SJSA1 (cell line): ENCODE results near the gene ZNF804A. TPM values are rescaled to one million over a fixed set of nuclear protein-coding genes. Genes with fewer than 3 reads are reported as not detected.

Experiments used
- DNase-seq, 2 experiments: peaks; one replicate each; pipeline ENCODE4 v3.0.0-alpha.2; 2015 to 2020; ENCODE audit warnings: low spot score in 2 of 2, low read depth in 1 of 2
- H3K27ac ChIP-seq: fragments of 250-450 bp; sonication (Bioruptor Pico); 2 replicates; pipeline ENCODE4 v1.5.1; 2020; ENCODE audit warnings: mild to moderate bottlenecking, moderate library complexity
- H3K27me3 ChIP-seq: fragments of 250-450 bp; sonication (Bioruptor Pico); replicated peaks from 2 replicates; pipeline ENCODE4 v1.5.1; 2020; ENCODE audit warnings: mild to moderate bottlenecking, moderate library complexity
- H3K36me3 ChIP-seq: fragments of 250-450 bp; sonication (Bioruptor Pico); 2 replicates; pipeline ENCODE4 v1.5.1; 2020; ENCODE audit warnings: mild to moderate bottlenecking
- H3K4me1 ChIP-seq: fragments of 250-450 bp; sonication (Bioruptor Pico); replicated peaks from 2 replicates; pipeline ENCODE4 v1.6.1; 2021; ENCODE audit warnings: mild to moderate bottlenecking
- H3K4me3 ChIP-seq: fragments of 250-450 bp; sonication (Bioruptor Pico); 2 replicates; pipeline ENCODE4 v1.5.1; 2020; ENCODE audit warnings: mild to moderate bottlenecking
- H3K9me3 ChIP-seq: fragments of 250-450 bp; sonication (Bioruptor Pico); replicated peaks from 2 replicates; pipeline ENCODE4 v1.5.1; 2020; ENCODE audit warnings: mild to moderate bottlenecking
- total RNA-seq: library from RNA; depleted of rRNA; stranded (reverse); fragments of >200 nt; shearing (Covaris generic); gene quantifications from 2 replicates; pipeline ENCODE4 v1.2.3, GENCODE V29; 2014

ZNF804A gene
- total RNA-seq, 1 experiment from 2014 or later = 12.1 TPM

GRCh38 chr2:184581391-184581790 is 16.9 kb upstream of the ZNF804A start:
- Histone ChIP-seq H3K27me3 (no peaks in the 10 kb centered on the region), H3K36me3 (no peaks in the 10 kb centered on the region), H3K4me1 (no peaks in the 10 kb centered on the region), H3K27ac (no peak overlapping the region), H3K4me3 (no peak overlapping the region), H3K9me3 (no peaks in the 10 kb centered on the region)
- no peak for DNase-seq

DNA sequence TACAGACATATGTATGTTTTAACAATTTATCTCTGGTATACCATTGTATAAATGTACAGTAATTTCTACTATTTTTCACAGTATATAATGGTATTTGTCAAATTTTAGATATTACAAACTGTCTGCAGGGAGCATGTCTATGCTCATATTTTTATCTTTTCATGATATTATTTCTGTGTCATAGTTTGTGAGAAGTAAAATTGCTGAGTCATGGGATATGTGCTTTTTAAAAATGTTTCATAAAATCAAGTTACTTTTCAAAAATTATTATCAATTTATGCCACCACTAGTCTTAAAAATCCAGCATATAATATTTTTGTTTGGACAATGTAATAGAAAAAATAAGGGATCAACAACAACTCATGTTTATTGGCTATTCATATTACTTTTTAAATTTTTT is 9.1 kb upstream of the ZNF804A start:
- H3K9me3 ChIP-seq = no peaks in the 10 kb centered on the region
- no peak overlapping the region for H3K27ac ChIP-seq
- no peak overlapping the region for H3K4me3 ChIP-seq
- no peaks in the 10 kb centered on the region for H3K27me3 ChIP-seq
- H3K4me1 ChIP-seq = no peaks in the 10 kb centered on the region
- H3K36me3 ChIP-seq = no peaks in the 10 kb centered on the region
- no peak for DNase-seq

- Histone ChIP-seq H3K4me3 (peak overlapping the region; percentile 85), H3K4me1 (0 out of 2 replicates have a peak, but pooled peaks cover 7% of the 10 kb centered on the region), H3K27me3 (no peaks in the 10 kb centered on the region), H3K36me3 (peaks cover 5% of the 10 kb centered on the region), H3K9me3 (no peaks in the 10 kb centered on the region), H3K27ac (peak overlapping the region; percentile 98)
- peak in 1 of 2 experiments; percentile 96 for DNase-seq
Observed at GRCh38 chr2:184596819-184597411, 1.4 kb upstream of the ZNF804A start.

DNA sequence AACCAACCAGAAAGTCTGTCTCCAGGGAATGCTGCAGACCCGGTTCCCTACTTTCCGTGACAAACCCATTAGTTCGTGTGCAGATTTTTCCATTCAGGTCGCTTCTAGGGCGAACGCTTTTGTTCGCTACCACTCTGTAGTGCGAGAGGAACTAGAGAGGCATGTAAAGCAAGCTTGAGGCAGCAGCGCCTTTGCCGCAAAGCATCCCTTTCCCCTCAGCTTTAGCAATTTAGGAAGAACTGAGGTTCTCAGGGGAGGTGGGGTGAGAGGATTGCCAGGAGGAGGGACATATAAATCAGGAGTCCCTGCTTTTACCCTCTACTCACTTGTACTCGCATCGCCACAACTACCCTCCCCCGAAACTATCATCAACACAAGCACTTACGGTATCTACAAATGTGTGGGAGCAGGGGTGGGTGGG is 748 bp upstream of the ZNF804A start:
- Histone ChIP-seq H3K9me3 (no peaks in the 10 kb centered on the region), H3K27ac (peak overlapping the region; percentile 98), H3K4me3 (peak overlapping the region; percentile 85), H3K36me3 (peaks cover 5% of the 10 kb centered on the region), H3K4me1 (0 out of 2 replicates have a peak, but pooled peaks cover 8% of the 10 kb centered on the region), H3K27me3 (no peaks in the 10 kb centered on the region)
- DNase-seq = peak; percentile 68 to 92

GRCh38 chr2:184598002-184598315 is 370 bp upstream of the ZNF804A start:
- H3K4me1 ChIP-seq = 0 out of 2 replicates have a peak, but pooled peaks cover 8% of the 10 kb centered on the region
- DNase-seq = no peak
- no peaks in the 10 kb centered on the region for H3K27me3 ChIP-seq
- H3K4me3 ChIP-seq = peak overlapping the region; percentile 85
- no peaks in the 10 kb centered on the region for H3K9me3 ChIP-seq
- H3K27ac ChIP-seq = peak overlapping the region; percentile 98
- peaks cover 5% of the 10 kb centered on the region for H3K36me3 ChIP-seq

GRCh38 chr2:184599054-184599871 is 934 bp downstream of the ZNF804A start:
- H3K4me3 ChIP-seq = peak overlapping the region; percentile 85
- no peaks in the 10 kb centered on the region for H3K27me3 ChIP-seq
- peak overlapping the region; percentile 98 for H3K27ac ChIP-seq
- H3K4me1 ChIP-seq = 0 out of 2 replicates have a peak, but pooled peaks cover 8% of the 10 kb centered on the region
- peaks cover 5% of the 10 kb centered on the region for H3K36me3 ChIP-seq
- peak in 1 of 2 experiments; percentile 80 for DNase-seq
- H3K9me3 ChIP-seq = no peaks in the 10 kb centered on the region

GRCh38 chr2:184599872-184600222 is 1.5 kb downstream of the ZNF804A start:
- peak overlapping the region; percentile 85 for H3K4me3 ChIP-seq
- H3K9me3 ChIP-seq = no peaks in the 10 kb centered on the region
- DNase-seq = no peak
- peak overlapping the region; percentile 98 for H3K27ac ChIP-seq
- no peaks in the 10 kb centered on the region for H3K27me3 ChIP-seq
- H3K36me3 ChIP-seq = peaks cover 8% of the 10 kb centered on the region
- H3K4me1 ChIP-seq = 0 out of 2 replicates have a peak, but pooled peaks cover 8% of the 10 kb centered on the region

DNA sequence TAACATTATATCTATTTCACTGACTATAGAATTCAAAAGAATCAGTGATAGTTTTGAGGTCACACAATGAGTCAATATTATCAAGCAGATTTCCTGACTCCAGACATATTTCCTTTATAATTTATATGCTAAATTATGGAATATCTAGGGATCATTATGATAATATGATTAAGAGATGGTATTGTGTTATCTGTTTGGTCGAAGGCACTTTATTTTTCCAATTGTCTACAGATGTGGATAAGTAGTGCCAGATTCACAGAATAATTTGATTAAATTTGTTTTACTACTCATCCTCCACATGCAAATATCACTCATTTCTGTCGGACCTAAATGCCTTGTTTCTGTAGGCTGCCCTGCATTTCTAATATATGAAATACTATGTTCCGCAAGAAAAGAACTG is 4.4 kb downstream of the ZNF804A start:
- Histone ChIP-seq H3K27me3 (no peaks in the 10 kb centered on the region), H3K9me3 (no peaks in the 10 kb centered on the region), H3K36me3 (peaks cover 14% of the 10 kb centered on the region), H3K4me1 (0 out of 2 replicates have a peak, but pooled peaks cover 3% of the 10 kb centered on the region), H3K4me3 (no peak overlapping the region), H3K27ac (peak overlapping the region; percentile 98)
- DNase-seq = no peak

- Histone ChIP-seq H3K36me3 (peaks cover 6% of the 10 kb centered on the region; the same call in 1 of the 2 replicates), H3K4me1 (0 out of 2 replicates have a peak, but pooled peaks cover 3% of the 10 kb centered on the region), H3K27ac (no peak overlapping the region), H3K9me3 (no peaks in the 10 kb centered on the region), H3K27me3 (no peaks in the 10 kb centered on the region), H3K4me3 (no peak overlapping the region)
- DNase-seq = no peak
Observed at GRCh38 chr2:184610891-184611290, 12.6 kb downstream of the ZNF804A start.

GRCh38 chr2:184611361-184612085 is 13.2 kb downstream of the ZNF804A start:
- no peaks in the 10 kb centered on the region for H3K27me3 ChIP-seq
- H3K9me3 ChIP-seq = no peaks in the 10 kb centered on the region
- H3K27ac ChIP-seq = no peak overlapping the region
- DNase-seq = no peak
- H3K4me3 ChIP-seq = no peak overlapping the region
- 0 out of 2 replicates have a peak, but pooled peaks cover 3% of the 10 kb centered on the region for H3K4me1 ChIP-seq
- H3K36me3 ChIP-seq = peaks cover 2% of the 10 kb centered on the region; the same call in 1 of the 2 replicates

GRCh38 chr2:184620367-184620766 is 22.0 kb downstream of the ZNF804A start:
- no peaks in the 10 kb centered on the region for H3K9me3 ChIP-seq

GRCh38 chr2:184624311-184624710 is 26.0 kb downstream of the ZNF804A start:
- Histone ChIP-seq H3K4me3 (no peak overlapping the region), H3K4me1 (no peaks in the 10 kb centered on the region), H3K36me3 (no peaks in the 10 kb centered on the region), H3K9me3 (no peaks in the 10 kb centered on the region), H3K27ac (no peak overlapping the region), H3K27me3 (no peaks in the 10 kb centered on the region)
- DNase-seq = no peak

More at GRCh38 chr2:184620367-184620766, 22.0 kb downstream of the ZNF804A start:
- Histone ChIP-seq H3K27me3 (no peaks in the 10 kb centered on the region), H3K27ac (no peak overlapping the region), H3K36me3 (no peaks in the 10 kb centered on the region; the same call in 1 of the 2 replicates), H3K4me3 (no peak overlapping the region), H3K4me1 (no peaks in the 10 kb centered on the region)
- DNase-seq = no peak

DNA sequence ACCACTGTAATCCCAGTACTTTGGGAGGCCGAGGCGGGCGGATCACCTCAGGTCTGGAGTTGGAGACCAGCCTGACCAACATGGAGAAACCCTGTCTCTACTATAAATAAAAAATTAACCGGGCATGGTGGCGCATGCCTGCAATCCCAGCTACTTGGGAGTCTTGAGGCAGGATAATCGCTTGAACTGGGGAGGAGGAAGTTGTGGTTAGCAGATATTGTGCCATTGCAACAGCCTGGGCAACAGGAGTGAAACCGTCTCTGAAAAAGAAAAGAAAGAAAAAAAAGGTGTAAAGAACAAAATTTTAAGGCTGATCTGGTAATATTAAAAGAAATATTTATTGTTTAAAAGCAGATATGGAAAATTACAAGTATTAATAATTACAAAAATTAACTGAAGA is 29.7 kb downstream of the ZNF804A start:
- Histone ChIP-seq H3K27me3 (no peaks in the 10 kb centered on the region), H3K27ac (no peak overlapping the region), H3K36me3 (no peaks in the 10 kb centered on the region)

DNA sequence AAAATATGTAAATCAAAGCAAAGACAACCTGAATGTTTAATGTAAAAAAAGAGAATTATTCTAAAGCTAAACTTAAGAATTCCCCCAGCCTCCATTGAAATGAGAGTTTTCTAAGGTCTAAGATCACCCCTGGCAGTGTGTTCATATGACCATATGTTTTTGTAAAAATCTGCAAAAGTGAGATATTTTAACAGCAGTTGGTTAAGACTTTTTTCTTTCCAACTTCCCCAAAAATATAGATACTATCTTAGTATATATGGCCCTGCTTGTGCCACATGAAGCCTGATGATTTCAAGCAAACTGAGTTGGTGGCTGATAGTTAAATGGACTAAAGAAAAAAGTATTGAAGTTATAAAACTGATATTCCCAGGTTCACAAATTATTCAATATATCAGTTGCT is 35.4 kb downstream of the ZNF804A start:
- no peaks in the 10 kb centered on the region for H3K27me3 ChIP-seq
- no peak overlapping the region for H3K27ac ChIP-seq
- no peaks in the 10 kb centered on the region for H3K4me1 ChIP-seq
- H3K4me3 ChIP-seq = no peak overlapping the region
- H3K9me3 ChIP-seq = no peaks in the 10 kb centered on the region
- no peaks in the 10 kb centered on the region for H3K36me3 ChIP-seq
- no peak for DNase-seq

More for the DNA sequence above, 29.7 kb downstream of the ZNF804A start:
- H3K4me3 ChIP-seq = no peak overlapping the region
- H3K9me3 ChIP-seq = no peaks in the 10 kb centered on the region
- DNase-seq = no peak
- H3K4me1 ChIP-seq = no peaks in the 10 kb centered on the region
